SU-DHL-6 (cell line): ENCODE data around the gene GGA1.

Experiments used
- EZH2phosphoT487 ChIP-seq: fragments of 200-600 bp; sonication (generic), shearing (Covaris generic); conservative IDR thresholded peaks from 2 replicates; pipeline ENCODE4 v1.6.1; 2018; ENCODE audit warnings: mild to moderate bottlenecking, antibody characterized with exemption, low read length, moderate library complexity, mixed read lengths
- TF ChIP-seq, protein P1 (sequence below): fragments of 200-600 bp; sonication (generic); IDR thresholded peaks from one replicate; pipeline ENCODE4 v1.5.1; 2017; ENCODE audit warnings: antibody characterized with exemption, mild to moderate bottlenecking, low read length, moderate library complexity; ENCODE audit not compliant: insufficient read depth, poor library complexity, severe bottlenecking

- TF ChIP-seq, protein P1, sequence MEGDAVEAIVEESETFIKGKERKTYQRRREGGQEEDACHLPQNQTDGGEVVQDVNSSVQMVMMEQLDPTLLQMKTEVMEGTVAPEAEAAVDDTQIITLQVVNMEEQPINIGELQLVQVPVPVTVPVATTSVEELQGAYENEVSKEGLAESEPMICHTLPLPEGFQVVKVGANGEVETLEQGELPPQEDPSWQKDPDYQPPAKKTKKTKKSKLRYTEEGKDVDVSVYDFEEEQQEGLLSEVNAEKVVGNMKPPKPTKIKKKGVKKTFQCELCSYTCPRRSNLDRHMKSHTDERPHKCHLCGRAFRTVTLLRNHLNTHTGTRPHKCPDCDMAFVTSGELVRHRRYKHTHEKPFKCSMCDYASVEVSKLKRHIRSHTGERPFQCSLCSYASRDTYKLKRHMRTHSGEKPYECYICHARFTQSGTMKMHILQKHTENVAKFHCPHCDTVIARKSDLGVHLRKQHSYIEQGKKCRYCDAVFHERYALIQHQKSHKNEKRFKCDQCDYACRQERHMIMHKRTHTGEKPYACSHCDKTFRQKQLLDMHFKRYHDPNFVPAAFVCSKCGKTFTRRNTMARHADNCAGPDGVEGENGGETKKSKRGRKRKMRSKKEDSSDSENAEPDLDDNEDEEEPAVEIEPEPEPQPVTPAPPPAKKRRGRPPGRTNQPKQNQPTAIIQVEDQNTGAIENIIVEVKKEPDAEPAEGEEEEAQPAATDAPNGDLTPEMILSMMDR: no peak
- TF ChIP-seq EZH2phosphoT487: no peak
These were observed 24.5 kb downstream of the GGA1 start for GRCh38 chr22:37633089-37633624.
